Erythroblast (primary cell): ENCODE results near the gene ACY1.

ENCODE experiments used
- GATA1 ChIP-seq: IDR thresholded peaks from 2 replicates; pipeline ENCODE4 v1.6.1; 2011; ENCODE audit warnings: low read depth, mild to moderate bottlenecking, control low read depth, low read length, moderate library complexity
- POLR2A ChIP-seq: IDR thresholded peaks from 2 replicates; pipeline ENCODE4 v1.6.1; 2011; ENCODE audit warnings: mild to moderate bottlenecking, low read length

DNA sequence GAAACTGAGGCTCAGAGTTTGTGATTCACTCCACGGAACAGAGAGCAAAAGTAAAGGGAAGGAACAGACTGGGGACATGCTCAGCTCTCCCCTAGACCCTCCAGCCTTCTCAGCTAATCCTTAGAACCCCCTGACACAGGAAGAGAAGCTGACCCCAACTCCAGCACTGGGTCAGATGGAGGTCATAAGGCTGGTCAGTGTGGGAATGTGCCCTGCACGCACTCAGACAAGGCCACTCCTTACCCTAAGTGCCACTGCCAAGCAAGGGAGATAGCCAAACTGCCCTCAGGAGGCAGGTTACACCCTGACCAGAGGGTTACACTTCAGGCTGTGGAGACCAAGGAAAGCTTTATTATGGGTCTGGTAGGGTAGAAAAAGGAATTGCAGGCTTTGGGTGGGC is 11.2 kb downstream of the ACY1 start:
- TF ChIP-seq POLR2A (no peak), GATA1 (no peak)
